Measurements from ENCODE around the gene CTSD. TPM values are rescaled to one million over a fixed set of nuclear protein-coding genes. Genes with fewer than 3 reads are reported as not detected.

Gene CTSD
- total RNA-seq, 1 experiment from 2014 or later: 26.1 TPM

DNA sequence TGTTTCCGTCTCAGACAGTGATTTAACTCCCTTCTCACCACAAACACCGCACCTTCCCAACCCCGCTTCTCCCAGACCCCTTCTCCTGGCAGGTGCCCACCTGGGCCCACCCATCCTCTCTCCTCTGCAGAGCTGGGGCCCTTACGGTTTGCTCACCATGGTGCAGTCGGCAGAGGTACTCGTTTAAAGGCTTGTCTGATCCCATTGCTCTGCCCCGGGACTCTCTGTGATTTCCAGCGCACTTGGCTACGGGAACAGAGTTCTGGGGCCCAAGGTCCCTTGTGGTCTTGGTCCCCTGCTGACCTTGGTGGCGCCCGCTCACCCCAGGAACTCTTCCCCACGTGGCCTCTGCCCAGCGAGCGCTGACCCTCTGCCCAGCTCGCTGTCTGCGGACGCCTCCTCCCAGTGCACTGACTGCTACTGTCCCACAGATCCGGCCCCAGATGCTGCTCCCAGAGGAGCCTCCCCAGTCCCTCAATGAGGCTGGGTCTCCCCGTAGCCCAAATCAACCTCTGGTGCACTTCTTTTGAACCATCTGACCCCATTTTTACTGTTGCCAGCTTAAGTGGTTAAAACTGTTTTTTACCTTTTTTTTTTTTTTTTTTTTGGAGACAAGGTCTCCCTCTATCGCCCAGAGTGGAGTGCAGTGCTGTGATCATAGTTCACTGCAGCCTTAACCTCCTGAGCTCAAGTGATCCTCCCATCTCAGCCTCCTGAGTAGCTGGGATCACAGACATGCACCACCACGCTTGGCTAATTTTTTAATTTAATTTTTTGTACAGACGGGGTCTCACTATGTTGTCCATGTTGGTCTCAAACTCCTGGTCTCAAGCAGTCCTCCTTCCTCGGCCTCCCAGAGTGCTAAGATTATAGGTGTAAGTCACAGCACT is 21.3 kb upstream of the CTSD start:
- DNase-seq: no peak
- Histone ChIP-seq H3K79me2 (ENCODE audit: low read length) (no peaks in the 10 kb centered on the region), H2AFZ (ENCODE audit: low read length) (no peak overlapping the region), H3K27ac (ENCODE audit: low read length) (no peak overlapping the region), H3K4me2 (ENCODE audit: low read depth, low read length, poor library complexity, severe bottlenecking) (no peak overlapping the region), H3K9ac (ENCODE audit: low read length) (no peak overlapping the region), H4K20me1 (ENCODE audit: insufficient read depth, low read depth, low read length) (no peaks in the 10 kb centered on the region), H3K4me3 (ENCODE audit: low read length) (no peak overlapping the region), H3K9me3 (ENCODE audit: low read length) (no peaks in the 10 kb centered on the region), H3K27me3 (ENCODE audit: low read length) (no peaks in the 10 kb centered on the region), H3K4me1 (ENCODE audit: low read length) (no peaks in the 10 kb centered on the region), H3K9me2 (replicated peaks; ENCODE audit: insufficient read depth, low read length) (no peaks in the 10 kb centered on the region), H3K36me3 (ENCODE audit: insufficient read depth, low read length) (no peaks in the 10 kb centered on the region)

DNA sequence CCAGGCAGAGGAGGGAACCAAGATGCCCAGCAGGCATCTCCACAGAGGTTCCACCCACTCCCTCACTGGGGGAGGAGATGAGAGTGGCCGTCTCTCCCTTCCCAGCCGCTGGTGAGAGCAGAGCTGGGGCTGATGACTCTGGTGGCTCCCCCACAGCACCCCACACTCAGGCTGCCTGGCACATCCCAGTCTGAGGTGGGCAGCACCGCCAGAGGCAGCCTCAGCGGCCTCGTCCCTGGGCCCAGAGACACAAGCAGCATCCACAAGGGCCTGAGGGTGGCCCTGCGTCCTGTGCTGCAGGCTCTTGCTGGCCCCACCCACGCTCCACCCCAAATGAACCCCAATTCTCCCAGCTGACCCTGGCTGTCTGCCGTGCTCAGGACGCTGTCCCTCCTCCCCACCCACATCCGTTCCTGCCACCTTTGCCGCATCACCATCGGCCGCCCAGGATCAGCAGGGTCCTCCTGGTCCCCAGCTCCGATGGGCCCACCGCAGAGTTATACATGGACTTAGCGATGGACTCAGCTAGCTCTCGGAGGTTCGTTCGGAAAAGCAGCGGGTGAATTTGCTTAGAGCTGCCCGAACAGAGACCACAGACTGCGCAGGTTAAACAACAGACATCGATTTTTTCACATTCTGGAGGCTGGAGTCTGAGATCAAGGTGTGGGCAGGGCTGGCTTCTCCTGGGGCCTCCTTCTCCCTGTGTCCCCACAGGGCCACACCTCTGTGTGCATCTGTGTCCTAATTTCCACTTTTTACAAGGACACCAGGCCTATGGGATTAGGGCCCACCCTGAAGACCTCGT is 20.2 kb upstream of the CTSD start:
- H3K79me2 ChIP-seq (ENCODE audit: low read length): no peaks in the 10 kb centered on the region
- H3K9ac ChIP-seq (ENCODE audit: low read length): no peak overlapping the region
- no peaks in the 10 kb centered on the region for H3K9me2 ChIP-seq (replicated peaks; ENCODE audit: insufficient read depth, low read length)
- no peak for DNase-seq
- H3K4me2 ChIP-seq (ENCODE audit: low read depth, low read length, poor library complexity, severe bottlenecking): no peak overlapping the region
- no peaks in the 10 kb centered on the region for H3K4me1 ChIP-seq (ENCODE audit: low read length)
- H3K9me3 ChIP-seq (ENCODE audit: low read length): no peaks in the 10 kb centered on the region
- no peaks in the 10 kb centered on the region for H3K36me3 ChIP-seq (ENCODE audit: insufficient read depth, low read length)
- H4K20me1 ChIP-seq (ENCODE audit: insufficient read depth, low read depth, low read length): no peaks in the 10 kb centered on the region
- H3K4me3 ChIP-seq (ENCODE audit: low read length): no peak overlapping the region
- H3K27me3 ChIP-seq (ENCODE audit: low read length): no peaks in the 10 kb centered on the region
- no peak overlapping the region for H3K27ac ChIP-seq (ENCODE audit: low read length)
- H2AFZ ChIP-seq (ENCODE audit: low read length): no peak overlapping the region

DNA sequence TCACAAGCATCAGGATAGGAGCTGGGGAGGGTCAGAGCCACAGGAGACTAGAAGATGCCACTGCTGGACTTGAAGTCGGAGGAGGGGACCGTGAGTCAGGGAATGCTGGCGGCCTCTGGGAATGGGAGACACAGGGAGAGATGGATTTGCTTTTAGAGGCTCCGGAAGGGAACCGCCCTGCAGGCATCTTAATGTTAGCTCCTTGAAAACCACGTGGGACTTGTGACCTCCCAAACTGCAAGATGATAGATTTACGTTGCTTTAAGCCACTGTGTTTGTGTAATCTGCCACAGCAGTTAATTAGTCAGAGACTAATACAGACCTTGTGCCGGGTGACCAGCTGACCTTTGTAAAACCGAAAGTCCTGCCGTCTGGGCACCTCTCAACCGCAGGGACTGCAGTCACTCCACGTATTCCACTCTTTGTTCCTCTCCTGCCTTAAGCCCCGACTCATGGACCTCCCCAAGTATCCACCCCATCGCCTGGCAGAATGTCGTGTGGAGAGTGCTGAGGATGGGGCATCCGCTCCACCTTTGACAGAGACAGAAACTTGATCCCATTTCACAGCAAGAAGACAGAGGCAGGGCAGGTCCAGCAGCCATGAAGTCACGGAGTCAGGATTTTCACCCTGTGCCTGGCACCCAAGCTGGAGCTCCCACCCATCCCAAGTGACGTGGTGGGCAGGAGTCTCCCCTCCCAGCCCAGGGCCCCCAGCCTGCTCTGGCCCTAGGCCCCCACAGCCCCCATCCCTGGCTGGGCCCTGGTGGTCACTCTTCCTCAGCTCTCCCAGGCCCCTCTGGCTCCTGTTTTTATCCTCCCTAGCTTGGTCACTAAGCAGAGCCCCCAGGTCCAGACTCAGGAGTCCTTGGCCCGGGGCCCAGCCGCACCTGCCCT is 19.4 kb upstream of the CTSD start:
- Histone ChIP-seq H3K4me1 (ENCODE audit: low read length) (no peaks in the 10 kb centered on the region), H3K27ac (ENCODE audit: low read length) (no peak overlapping the region), H3K36me3 (ENCODE audit: insufficient read depth, low read length) (no peaks in the 10 kb centered on the region), H3K9me3 (ENCODE audit: low read length) (no peaks in the 10 kb centered on the region), H4K20me1 (ENCODE audit: insufficient read depth, low read depth, low read length) (no peaks in the 10 kb centered on the region), H2AFZ (ENCODE audit: low read length) (no peak overlapping the region), H3K79me2 (ENCODE audit: low read length) (no peaks in the 10 kb centered on the region), H3K27me3 (ENCODE audit: low read length) (no peaks in the 10 kb centered on the region), H3K4me3 (ENCODE audit: low read length) (no peak overlapping the region), H3K9ac (ENCODE audit: low read length) (no peak overlapping the region), H3K9me2 (replicated peaks; ENCODE audit: insufficient read depth, low read length) (no peaks in the 10 kb centered on the region), H3K4me2 (ENCODE audit: low read depth, low read length, poor library complexity, severe bottlenecking) (no peak overlapping the region)
- DNase-seq: no peak

DNA sequence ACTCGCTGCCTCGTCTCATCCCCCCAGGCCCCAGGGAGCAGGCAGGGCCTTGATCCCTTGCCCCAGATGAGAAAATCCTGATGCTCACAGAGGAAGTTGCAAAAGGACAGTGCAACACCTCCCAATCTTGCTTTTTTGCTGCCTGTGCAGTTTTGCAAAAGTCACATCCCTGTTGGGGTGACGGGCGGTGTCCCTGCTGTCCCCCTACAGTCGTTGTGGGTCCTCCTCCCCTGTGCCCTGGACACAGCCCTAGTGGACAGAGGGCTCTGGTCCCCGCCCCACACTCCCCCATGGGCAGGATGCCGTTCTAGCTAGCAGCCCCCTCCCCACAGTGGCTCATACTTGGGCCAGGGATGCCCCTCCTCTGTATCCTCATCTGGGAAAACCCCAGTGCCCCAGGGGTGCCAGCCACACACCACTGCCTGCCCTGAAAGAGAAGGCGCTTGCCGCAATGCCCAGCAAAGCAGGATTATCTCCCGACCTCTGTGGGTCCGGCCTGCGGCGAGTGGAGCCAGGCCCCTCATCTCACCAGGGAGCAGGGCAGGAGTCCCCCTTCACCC is 18.4 kb upstream of the CTSD start:
- Histone ChIP-seq H4K20me1 (ENCODE audit: insufficient read depth, low read depth, low read length) (no peaks in the 10 kb centered on the region), H3K27ac (ENCODE audit: low read length) (no peak overlapping the region), H3K4me2 (ENCODE audit: low read depth, low read length, poor library complexity, severe bottlenecking) (no peak overlapping the region), H3K9ac (ENCODE audit: low read length) (no peak overlapping the region), H3K79me2 (ENCODE audit: low read length) (no peaks in the 10 kb centered on the region), H3K9me2 (replicated peaks; ENCODE audit: insufficient read depth, low read length) (no peaks in the 10 kb centered on the region), H3K9me3 (ENCODE audit: low read length) (no peaks in the 10 kb centered on the region), H3K4me1 (ENCODE audit: low read length) (no peaks in the 10 kb centered on the region), H3K4me3 (ENCODE audit: low read length) (no peak overlapping the region), H2AFZ (ENCODE audit: low read length) (no peak overlapping the region), H3K36me3 (ENCODE audit: insufficient read depth, low read length) (no peaks in the 10 kb centered on the region), H3K27me3 (ENCODE audit: low read length) (no peaks in the 10 kb centered on the region)
- no peak for DNase-seq

DNA sequence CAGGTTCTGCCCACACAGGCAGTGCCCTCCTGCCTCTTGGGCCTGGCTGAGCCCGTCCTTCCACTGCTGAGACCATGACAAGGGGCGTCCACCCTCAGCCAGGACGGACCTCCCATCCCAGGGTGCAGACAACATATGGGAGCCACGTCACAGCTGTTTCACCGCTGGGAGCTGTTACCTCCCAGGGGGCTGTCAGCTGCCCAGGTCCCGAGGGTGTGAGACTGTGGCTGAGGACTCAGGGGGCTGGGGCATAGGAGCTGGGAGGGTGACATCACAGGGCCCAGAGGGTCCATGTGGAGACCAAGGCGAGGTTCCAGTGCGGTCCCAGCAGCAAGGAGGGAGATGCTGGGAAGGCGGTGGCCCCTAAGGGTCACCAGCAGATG is 17.9 kb upstream of the CTSD start:
- Histone ChIP-seq H2AFZ (ENCODE audit: low read length) (no peak overlapping the region), H3K36me3 (ENCODE audit: insufficient read depth, low read length) (no peaks in the 10 kb centered on the region), H3K27me3 (ENCODE audit: low read length) (no peaks in the 10 kb centered on the region), H3K4me1 (ENCODE audit: low read length) (no peaks in the 10 kb centered on the region), H3K27ac (ENCODE audit: low read length) (no peak overlapping the region), H3K4me2 (ENCODE audit: low read depth, low read length, poor library complexity, severe bottlenecking) (no peak overlapping the region), H3K9ac (ENCODE audit: low read length) (no peak overlapping the region), H3K4me3 (ENCODE audit: low read length) (no peak overlapping the region), H3K9me2 (replicated peaks; ENCODE audit: insufficient read depth, low read length) (no peaks in the 10 kb centered on the region), H4K20me1 (ENCODE audit: insufficient read depth, low read depth, low read length) (no peaks in the 10 kb centered on the region), H3K9me3 (ENCODE audit: low read length) (no peaks in the 10 kb centered on the region), H3K79me2 (ENCODE audit: low read length) (no peaks in the 10 kb centered on the region)
- DNase-seq: no peak

DNA sequence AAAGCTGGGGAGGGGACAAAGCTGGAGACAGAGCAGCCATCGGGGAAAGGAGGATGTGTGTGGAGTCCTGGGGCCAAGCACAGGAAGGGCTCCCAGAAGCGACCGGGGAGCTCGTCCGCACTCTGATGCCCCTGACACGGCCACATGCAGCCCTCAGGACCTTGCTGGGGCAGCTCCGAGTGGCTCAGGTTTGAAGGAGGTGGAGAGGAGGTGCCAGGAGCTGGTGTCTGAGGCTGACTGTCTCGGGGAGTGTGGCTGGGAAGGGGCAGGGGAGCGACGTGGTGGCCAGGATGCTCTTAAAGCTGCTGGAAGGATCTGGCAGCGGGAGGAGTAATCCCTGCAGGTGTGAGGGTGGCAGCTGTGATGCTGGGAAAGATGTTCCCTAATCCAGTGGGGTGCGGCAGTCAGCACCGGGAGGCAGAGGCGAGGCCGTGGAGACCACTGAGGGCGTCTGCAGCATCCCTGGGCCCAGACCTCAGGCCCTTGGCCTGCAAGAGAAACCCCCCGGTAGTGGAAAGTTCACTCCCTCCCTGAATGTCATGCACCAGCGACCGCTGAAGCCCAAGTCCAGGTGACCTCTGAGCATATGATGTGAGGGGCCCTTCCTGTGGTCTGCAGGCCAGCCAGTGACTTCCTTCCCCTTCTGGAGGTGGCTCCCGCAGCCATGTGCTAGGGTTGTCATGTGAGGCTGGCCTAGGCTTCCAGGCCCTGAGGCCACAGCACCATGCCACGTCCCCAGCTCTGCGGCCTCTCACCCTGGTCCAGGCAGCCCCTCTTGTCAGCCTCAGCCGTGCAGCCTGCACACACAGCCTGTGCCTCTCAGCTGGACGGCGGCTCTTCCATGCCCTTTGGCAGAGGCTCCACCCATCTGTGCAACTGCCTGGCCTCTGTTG is 17.2 kb upstream of the CTSD start:
- Histone ChIP-seq H3K9me2 (replicated peaks; ENCODE audit: insufficient read depth, low read length) (no peaks in the 10 kb centered on the region), H3K4me3 (ENCODE audit: low read length) (no peak overlapping the region), H3K4me1 (ENCODE audit: low read length) (no peaks in the 10 kb centered on the region), H2AFZ (ENCODE audit: low read length) (no peak overlapping the region), H3K27ac (ENCODE audit: low read length) (no peak overlapping the region), H3K27me3 (ENCODE audit: low read length) (no peaks in the 10 kb centered on the region), H3K4me2 (ENCODE audit: low read depth, low read length, poor library complexity, severe bottlenecking) (no peak overlapping the region), H3K9ac (ENCODE audit: low read length) (no peak overlapping the region), H3K79me2 (ENCODE audit: low read length) (no peaks in the 10 kb centered on the region), H3K36me3 (ENCODE audit: insufficient read depth, low read length) (no peaks in the 10 kb centered on the region), H4K20me1 (ENCODE audit: insufficient read depth, low read depth, low read length) (no peaks in the 10 kb centered on the region), H3K9me3 (ENCODE audit: low read length) (no peaks in the 10 kb centered on the region)
- DNase-seq: no peak

Data from Karpas-422 (cell line).